Superior temporal gyrus (tissue), 1 donor: ENCODE results near the gene BCAS4.
A peak's percentile ranks its signal among the peaks of the same experiment; 100 is the strongest.
"Not testable (repeated sequence)": the region's sequence is repeated elsewhere in the genome, so short reads cannot be mapped to it uniquely, and the experiment has no call there.

ENCODE experiments used
- DNase-seq: peaks from one replicate; pipeline ENCODE4 v3.0.0-alpha.2; 2016; ENCODE audit errors: extremely low spot score

Gene BCAS4, protein sequence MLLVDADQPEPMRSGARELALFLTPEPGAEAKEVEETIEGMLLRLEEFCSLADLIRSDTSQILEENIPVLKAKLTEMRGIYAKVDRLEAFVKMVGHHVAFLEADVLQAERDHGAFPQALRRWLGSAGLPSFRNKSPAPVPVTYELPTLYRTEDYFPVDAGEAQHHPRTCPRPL

GRCh38 chr20:50794846-50795634 lies at the start of gene BCAS4:
Gene BCAS4 (plus strand): TSS chr20:50795061. CDS start chr20:50795084, 23 bp downstream.
- DNase-seq = peak; percentile 78

- no peak for DNase-seq
Measured at GRCh38 chr20:50745634-50746137, 49.2 kb upstream of the BCAS4 start.

DNA sequence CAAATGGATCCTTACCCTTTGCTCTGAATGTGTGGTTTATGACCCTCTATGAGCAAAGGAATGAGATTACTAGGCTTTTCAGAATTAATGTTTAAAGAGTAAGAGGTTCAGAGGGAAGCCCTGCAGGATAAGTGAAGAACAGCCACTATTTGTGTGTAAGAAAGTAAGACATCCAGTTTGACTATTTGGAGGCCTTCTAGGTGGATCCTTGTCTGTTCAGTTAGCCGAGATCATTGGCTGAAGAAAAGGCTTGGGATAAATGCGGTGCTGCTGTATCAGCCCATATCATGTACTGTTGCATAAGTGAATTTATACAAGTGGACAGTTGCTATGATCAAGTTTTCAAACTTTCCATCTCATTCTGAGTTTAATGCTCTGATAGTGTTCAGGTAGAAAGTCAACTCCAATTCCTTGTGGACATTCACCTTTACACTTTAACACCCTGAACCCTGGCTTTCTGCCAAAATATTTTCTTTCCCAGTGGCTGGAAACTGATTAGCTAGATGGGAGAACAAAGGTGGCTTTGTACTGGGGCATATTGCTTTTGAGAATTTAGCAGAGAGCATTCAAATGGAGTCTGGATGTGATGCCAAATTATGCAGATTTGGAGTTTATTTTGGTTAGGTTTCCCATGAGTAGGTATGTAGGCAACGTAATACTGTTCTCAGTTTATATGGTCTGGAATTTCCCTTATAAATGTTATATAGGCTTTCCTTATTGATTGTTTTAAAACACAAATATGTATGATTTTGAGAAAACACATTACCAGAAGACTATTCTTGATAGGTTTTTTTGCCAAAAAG lies 48.5 kb upstream of the BCAS4 start:
- no peak for DNase-seq

GRCh38 chr20:50747275-50747674 lies 47.6 kb upstream of the BCAS4 start:
- no peak for DNase-seq

DNA sequence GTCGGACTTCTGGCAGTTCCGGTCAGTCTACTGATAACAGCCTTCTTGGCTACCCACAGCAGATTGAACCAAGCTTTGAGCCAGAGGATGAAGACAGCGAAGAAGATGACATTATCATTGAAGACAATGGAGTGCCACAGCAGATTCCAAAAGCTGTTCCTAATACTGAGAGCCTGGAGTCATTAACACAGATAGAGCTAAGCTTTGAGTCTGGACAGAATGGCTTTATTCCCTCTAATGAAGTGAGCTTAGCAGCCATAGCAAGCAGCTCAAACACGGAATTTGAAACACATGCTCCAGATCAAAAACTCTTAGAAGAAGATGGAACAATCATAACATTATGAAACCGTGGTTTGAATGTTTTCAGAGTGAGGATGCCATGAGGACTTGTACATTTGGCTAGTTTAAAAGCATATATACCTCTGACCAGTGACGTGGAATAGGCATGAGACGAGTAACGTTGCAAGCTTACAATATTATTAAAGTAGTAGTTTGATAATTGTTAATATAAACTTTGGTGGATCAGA lies 44.7 kb upstream of the BCAS4 start:
- DNase-seq = no peak

GRCh38 chr20:50753152-50753551 lies 41.7 kb upstream of the BCAS4 start:
- no peak for DNase-seq

- DNase-seq = no peak
Measured at GRCh38 chr20:50754420-50754819, 40.4 kb upstream of the BCAS4 start.

DNA sequence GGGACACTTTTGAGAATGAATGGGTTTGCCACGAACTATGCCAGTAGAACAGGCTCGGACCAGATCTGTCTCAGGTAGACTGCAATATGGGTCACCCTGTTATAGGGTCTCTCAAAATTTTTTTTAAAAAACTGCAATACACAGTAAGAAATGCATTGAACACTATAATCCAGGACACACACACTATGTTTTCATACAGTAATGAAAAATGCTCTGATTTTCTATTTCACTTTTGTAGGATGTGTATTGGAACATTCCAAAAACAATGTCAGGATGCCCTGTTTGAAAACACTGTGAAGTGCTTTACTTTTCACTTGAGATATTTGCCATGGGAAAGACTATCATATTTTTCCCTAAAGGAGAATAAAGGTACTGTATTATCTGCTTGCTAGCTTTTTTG lies 38.4 kb upstream of the BCAS4 start:
- DNase-seq = no peak

- DNase-seq = no peak
Measured at GRCh38 chr20:50758469-50758868, 36.4 kb upstream of the BCAS4 start.

DNA sequence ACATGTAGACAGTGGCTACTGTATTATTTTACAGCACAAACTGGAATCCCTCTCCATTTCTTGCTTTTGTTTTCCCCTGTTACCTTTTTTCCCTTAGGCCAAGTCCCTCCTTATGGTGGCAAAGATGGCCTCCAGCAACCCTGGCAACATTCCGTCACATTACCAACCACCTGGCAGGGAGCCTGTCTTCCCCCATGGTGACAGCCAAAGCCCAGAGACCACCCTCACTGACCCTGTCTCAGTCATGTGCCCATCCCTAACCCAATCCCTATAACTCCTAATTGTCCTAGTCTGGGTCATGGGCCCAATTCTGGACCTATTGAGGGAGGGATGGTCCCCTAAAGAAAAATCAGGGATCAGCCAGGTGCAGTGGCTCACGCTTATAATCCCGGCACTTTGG lies 35.9 kb upstream of the BCAS4 start:
- no peak for DNase-seq

DNA sequence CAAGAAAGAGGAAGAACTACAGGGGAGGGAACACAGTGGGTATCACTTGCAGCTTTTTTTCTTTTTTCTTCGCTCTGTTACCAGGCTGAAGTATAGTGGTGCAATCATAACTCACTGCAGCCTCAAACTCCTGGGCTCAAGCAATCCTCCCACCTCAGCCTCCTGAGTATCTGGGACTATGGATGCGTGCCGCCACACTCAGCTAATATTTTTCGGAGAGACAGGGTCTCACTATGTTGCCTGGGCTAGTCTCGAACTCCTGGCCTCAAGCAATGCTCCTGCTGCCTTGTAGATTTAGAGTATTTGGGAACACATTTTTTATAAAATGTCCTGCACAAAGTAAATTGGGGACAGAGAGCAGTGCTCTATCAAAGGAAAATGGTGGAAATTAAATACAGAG lies 35.2 kb upstream of the BCAS4 start:
- no peak for DNase-seq

- DNase-seq = no peak
Measured at GRCh38 chr20:50762045-50762422, 32.8 kb upstream of the BCAS4 start.

GRCh38 chr20:50762435-50763220 lies 32.2 kb upstream of the BCAS4 start:
- peak; percentile 70 for DNase-seq

- not testable (repeated sequence) for DNase-seq
Measured at GRCh38 chr20:50763550-50764458, 31.1 kb upstream of the BCAS4 start.

GRCh38 chr20:50765251-50765650 lies 29.6 kb upstream of the BCAS4 start:
- DNase-seq = not testable (repeated sequence)

DNA sequence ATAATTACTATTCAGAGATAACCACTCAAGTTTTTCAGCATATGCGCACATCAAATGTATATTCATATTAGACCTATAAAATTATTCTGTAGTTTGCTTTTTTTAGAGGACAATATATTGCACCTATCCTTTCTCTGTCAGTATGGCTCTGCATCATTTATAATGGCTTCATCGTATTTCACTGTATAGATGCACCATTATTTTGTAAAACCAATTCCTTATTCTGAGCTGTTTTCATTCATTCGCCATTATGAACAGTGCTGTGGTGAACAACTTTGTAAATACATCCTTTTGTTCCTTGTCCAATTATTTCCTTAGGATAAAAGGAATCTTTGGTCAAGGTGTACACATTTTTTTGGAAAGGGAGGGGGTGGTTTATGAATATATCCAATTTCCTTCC lies 29.2 kb upstream of the BCAS4 start:
- DNase-seq = no peak

DNA sequence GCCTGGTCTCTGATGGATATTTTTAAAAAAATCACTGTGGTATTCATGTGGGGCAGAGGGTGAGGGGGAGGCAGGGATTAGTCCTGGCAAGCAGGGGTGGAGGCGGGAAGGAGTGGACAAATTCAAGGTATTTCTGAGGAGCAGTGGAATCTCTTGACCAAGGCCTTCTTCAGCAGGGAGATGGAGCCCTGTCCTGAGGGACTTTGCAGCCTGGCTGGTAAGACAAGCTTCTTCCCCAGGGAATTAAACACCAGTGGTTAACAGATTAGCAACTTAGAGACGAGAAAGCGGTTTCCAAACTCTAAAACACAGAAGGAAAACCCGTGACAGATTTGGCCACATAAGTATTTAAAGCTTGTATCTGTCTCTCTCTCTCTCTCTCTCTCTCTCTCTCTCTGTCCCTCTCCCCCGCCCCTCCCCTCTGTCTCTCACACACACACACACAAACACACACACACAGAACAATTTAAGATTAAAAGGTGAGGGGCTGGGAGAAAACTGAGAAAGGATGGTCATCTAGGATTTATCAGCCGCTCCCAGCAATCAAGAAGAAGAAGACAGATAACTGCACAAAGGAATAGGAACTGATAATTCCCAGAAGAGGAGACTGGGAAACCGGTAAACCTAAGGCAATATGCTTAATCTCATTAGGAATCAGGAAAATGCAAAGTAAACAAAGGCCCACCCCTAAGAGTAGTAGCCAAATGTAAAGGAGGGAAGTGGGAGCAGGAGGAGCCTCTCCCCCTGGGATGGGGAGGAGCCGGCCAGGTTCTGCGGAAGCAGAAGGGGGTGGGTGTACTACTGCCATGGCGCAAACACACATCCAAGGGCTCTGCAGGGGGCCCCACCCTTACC lies 27.7 kb upstream of the BCAS4 start:
- DNase-seq = not testable (repeated sequence)

DNA sequence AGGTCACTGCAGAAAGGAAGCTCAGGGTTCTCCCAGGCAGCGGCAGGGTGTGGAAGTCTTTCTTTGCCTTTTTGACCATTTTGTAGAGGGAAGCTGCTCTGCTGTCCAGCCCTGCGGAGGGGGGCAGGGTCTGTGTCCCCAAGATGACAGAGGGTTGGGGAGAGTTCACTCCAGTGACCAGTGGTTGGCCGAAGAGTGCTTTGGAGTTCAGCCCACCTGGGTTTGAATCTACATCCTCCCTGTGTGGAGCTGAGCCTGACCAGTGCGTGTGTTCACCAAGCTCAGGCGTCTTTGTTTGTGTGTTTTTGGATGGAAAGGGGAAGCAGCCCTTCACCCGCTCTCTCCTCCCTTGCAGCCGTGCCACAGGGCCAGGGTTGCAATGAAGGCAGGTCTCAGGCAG lies 25.9 kb upstream of the BCAS4 start:
- not testable (repeated sequence) for DNase-seq

DNA sequence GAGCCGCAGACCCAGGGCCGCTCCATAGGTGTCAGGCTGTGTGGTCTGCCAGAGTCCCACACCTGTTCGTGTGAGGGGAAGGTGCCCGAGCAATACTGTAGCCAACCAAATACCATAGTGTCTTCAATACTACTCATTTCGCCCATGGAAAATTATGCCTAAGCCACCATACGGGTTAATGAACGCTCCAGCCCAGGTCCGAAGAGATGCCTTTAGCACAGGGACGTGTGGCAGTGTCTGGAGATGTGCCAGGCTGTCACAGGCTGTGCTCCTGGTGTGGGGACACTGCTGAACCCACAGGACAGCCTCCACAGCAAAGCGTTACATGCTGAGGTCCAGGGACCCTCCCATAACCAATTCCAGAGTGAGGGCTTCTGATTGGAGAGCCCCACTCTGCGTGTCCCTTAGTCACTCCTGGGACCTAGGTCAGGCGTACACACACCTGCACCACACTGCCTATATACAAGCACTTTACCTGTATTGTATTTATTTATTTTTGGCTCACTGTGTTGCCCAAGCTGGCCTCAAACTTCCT lies 25.2 kb upstream of the BCAS4 start:
- DNase-seq = not testable (repeated sequence)
